Measurements from ENCODE around the gene AFAP1.

AFAP1 gene

DNA sequence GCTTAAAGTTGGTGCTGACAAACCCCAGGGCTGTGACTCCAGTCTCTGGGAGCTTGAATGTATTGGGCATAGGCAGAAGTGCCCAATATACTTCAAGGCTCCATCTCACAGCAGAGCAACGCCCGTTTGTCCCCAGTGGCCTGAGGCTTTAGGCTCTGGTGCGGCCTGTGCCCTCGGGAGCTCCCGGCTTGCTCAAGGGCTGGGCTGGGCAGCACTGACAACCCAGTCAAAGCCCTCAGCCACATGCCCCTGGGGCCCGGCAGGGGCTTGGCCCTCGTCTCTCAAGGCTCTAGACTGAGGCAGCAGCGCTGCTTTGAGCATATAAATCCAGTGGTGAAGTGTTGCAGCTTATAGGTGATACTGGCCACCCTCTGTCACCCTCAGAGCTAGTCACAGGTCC lies 203.7 kb downstream of the AFAP1 start:
- H3K9me3 ChIP-seq (ENCODE audit: control extremely low read depth in 1 of 5, control insufficient read depth in 4 of 5, insufficient read depth in 2 of 5, low read depth in 1 of 5, low read length in 4 of 5), result peaks cover 0 to 4% (median 0%) of the 10 kb centered on the region in 5 experiments
- ChIA-PET POLR2A (interaction anchor here (0.6 kb wide), 2 partner anchors 13 to 155 kb away, joined by 3 read pairs; no protein-coding TSS in a partner anchor), CTCF (no interaction called here)
- 87% methylated on average over 5 of the region's 8 CpGs for WGBS (ENCODE audit: insufficient coverage)
- no peak overlapping the region for H3K27ac ChIP-seq (ENCODE audit: insufficient read depth in 1 of 2, low read depth in 1 of 2, low read length in 2 of 2, poor library complexity in 1 of 2, severe bottlenecking in 2 of 2)
- DNase-seq, result no peak
- H3K27me3 ChIP-seq (replicated peaks in 2 of 5; ENCODE audit: control insufficient read depth in 4 of 5, insufficient read depth in 5 of 5, low read length in 4 of 5), result peaks cover 0 to 34% (median 3%) of the 10 kb centered on the region in 5 experiments
- H3K36me3 ChIP-seq (ENCODE audit: control insufficient read depth in 4 of 4, insufficient read depth in 4 of 4, low read length in 3 of 4), result no peaks in the 10 kb centered on the region
- no peak overlapping the region for H3K4me3 ChIP-seq (ENCODE audit: control insufficient read depth in 1 of 7, extremely low read depth in 1 of 7, insufficient read depth in 4 of 7, low read depth in 2 of 7, low read length in 6 of 7)
- no peaks in the 10 kb centered on the region for H3K4me1 ChIP-seq (ENCODE audit: control extremely low read depth in 1 of 4, control insufficient read depth in 4 of 4, insufficient read depth in 4 of 4, low read length in 3 of 4)

DNA sequence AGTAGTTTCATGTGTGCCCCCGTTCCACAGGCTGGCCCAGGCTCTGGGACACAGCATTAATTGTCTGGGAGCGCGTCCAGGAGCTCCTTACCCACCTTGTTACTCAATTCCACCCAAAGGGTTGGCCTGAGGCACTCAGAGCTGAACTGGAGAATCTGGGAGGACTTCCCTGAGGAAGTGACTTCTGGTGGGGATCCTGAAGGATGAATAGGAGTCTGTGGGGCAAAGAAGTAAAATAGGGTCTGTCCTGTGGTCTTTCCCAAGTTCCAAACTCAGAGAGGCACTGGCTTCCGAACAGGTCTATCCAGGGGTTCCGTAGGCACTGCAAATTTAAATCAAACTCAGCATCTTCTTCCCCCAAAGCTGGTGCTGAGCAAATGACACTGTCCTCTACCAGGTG lies 204.3 kb downstream of the AFAP1 start:
- no peaks in the 10 kb centered on the region for H3K36me3 ChIP-seq (ENCODE audit: control insufficient read depth in 4 of 4, insufficient read depth in 4 of 4, low read length in 3 of 4)
- ChIA-PET POLR2A (interaction anchor here (0.6 kb wide), 1 partner anchor 14 kb away, joined by 3 read pairs; no protein-coding TSS in a partner anchor), CTCF (no interaction called here)
- 94% methylated on average over 2 of the region's 5 CpGs for WGBS (ENCODE audit: insufficient coverage)
- no peak overlapping the region for H3K27ac ChIP-seq (ENCODE audit: insufficient read depth in 1 of 2, low read depth in 1 of 2, low read length in 2 of 2, poor library complexity in 1 of 2, severe bottlenecking in 2 of 2)
- no peak overlapping the region for H3K4me3 ChIP-seq (ENCODE audit: control insufficient read depth in 1 of 7, extremely low read depth in 1 of 7, insufficient read depth in 4 of 7, low read depth in 2 of 7, low read length in 6 of 7)
- no peak for DNase-seq
- H3K27me3 ChIP-seq (replicated peaks in 2 of 5; ENCODE audit: control insufficient read depth in 4 of 5, insufficient read depth in 5 of 5, low read length in 4 of 5), result peaks cover 0 to 33% (median 4%) of the 10 kb centered on the region in 5 experiments
- H3K4me1 ChIP-seq (ENCODE audit: control extremely low read depth in 1 of 4, control insufficient read depth in 4 of 4, insufficient read depth in 4 of 4, low read length in 3 of 4), result no peaks in the 10 kb centered on the region
- peaks cover 0 to 4% (median 0%) of the 10 kb centered on the region in 5 experiments for H3K9me3 ChIP-seq (ENCODE audit: control extremely low read depth in 1 of 5, control insufficient read depth in 4 of 5, insufficient read depth in 2 of 5, low read depth in 1 of 5, low read length in 4 of 5)

- Histone ChIP-seq H3K4me3 (ENCODE audit: control insufficient read depth in 1 of 7, extremely low read depth in 1 of 7, insufficient read depth in 4 of 7, low read depth in 2 of 7, low read length in 6 of 7) (no peak overlapping the region), H3K4me1 (ENCODE audit: control extremely low read depth in 1 of 4, control insufficient read depth in 4 of 4, insufficient read depth in 4 of 4, low read length in 3 of 4) (no peaks in the 10 kb centered on the region), H3K36me3 (ENCODE audit: control insufficient read depth in 4 of 4, insufficient read depth in 4 of 4, low read length in 3 of 4) (no peaks in the 10 kb centered on the region), H3K27me3 (replicated peaks in 2 of 5; ENCODE audit: control insufficient read depth in 4 of 5, insufficient read depth in 5 of 5, low read length in 4 of 5) (peaks cover 0 to 38% (median 4%) of the 10 kb centered on the region in 5 experiments), H3K27ac (ENCODE audit: insufficient read depth in 1 of 2, low read depth in 1 of 2, low read length in 2 of 2, poor library complexity in 1 of 2, severe bottlenecking in 2 of 2) (no peak overlapping the region), H3K9me3 (ENCODE audit: control extremely low read depth in 1 of 5, control insufficient read depth in 4 of 5, insufficient read depth in 2 of 5, low read depth in 1 of 5, low read length in 4 of 5) (peaks cover 0 to 4% (median 0%) of the 10 kb centered on the region in 5 experiments)
- no peak for DNase-seq
- ChIA-PET POLR2A (no interaction called here), CTCF (no interaction called here)
- 81% methylated on average over 11 of the region's 20 CpGs for WGBS (ENCODE audit: insufficient coverage)
Measured at GRCh38 chr4:7734651-7735260, 204.9 kb downstream of the AFAP1 start.

DNA sequence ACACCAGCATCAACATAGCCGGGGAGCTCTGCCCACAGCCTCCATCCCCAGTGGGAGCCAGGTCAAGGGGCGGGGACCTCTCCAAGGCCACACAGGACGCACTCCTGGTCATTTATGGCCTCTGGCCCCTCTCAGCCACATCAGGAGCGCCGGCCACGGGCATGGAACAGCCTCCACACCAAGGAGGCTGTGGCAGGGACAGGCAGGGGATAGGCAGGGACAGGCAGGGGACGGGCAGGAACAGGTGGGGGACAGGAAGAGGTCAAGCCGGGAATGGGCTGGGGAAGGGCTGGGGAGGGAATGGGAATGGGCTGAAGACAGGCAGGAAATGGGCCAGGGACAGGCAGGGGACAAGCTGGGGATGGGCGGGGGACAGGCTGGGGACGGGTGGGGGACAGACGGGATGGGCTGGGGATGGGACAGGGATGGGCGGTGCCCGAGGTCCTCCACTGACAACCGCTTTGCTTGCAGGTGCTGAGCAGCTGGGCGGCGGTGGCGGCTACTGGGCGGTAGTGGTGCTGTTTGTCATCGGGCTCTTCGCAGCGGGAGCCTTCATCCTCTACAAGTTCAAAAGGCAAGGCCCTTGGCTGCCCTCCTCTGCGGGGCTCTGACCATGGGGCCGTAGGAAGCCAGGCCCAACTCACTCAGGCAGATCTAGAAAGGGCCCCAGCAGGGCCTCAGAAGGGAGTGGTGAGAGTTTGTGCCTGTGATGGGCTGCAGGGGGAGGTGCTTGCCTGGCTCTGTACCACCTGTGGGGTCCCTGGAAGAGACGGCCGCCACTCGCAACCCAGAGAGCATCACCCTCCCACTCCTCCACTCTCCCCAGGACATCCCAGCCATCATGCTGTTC lies 205.6 kb downstream of the AFAP1 start:
- Histone ChIP-seq H3K9me3 (ENCODE audit: control extremely low read depth in 1 of 5, control insufficient read depth in 4 of 5, insufficient read depth in 2 of 5, low read depth in 1 of 5, low read length in 4 of 5) (peaks cover 0 to 4% (median 0%) of the 10 kb centered on the region in 5 experiments), H3K4me3 (ENCODE audit: control insufficient read depth in 1 of 7, extremely low read depth in 1 of 7, insufficient read depth in 4 of 7, low read depth in 2 of 7, low read length in 6 of 7) (no peak overlapping the region), H3K27ac (ENCODE audit: insufficient read depth in 1 of 2, low read depth in 1 of 2, low read length in 2 of 2, poor library complexity in 1 of 2, severe bottlenecking in 2 of 2) (no peak overlapping the region), H3K27me3 (replicated peaks in 2 of 5; ENCODE audit: control insufficient read depth in 4 of 5, insufficient read depth in 5 of 5, low read length in 4 of 5) (peaks cover 0 to 38% (median 4%) of the 10 kb centered on the region in 5 experiments), H3K36me3 (ENCODE audit: control insufficient read depth in 4 of 4, insufficient read depth in 4 of 4, low read length in 3 of 4) (no peaks in the 10 kb centered on the region), H3K4me1 (ENCODE audit: control extremely low read depth in 1 of 4, control insufficient read depth in 4 of 4, insufficient read depth in 4 of 4, low read length in 3 of 4) (no peaks in the 10 kb centered on the region)
- ChIA-PET CTCF (no interaction called here), POLR2A (no interaction called here)
- no peak for DNase-seq
- WGBS (ENCODE audit: insufficient coverage), result 64% methylated on average over 24 of the region's 26 CpGs

GRCh38 chr4:7733201-7733600 lies 206.5 kb downstream of the AFAP1 start:
- 91% methylated on average over 16 of the region's 17 CpGs for WGBS (ENCODE audit: insufficient coverage)
- CTCF ChIA-PET, result no interaction called here

DNA sequence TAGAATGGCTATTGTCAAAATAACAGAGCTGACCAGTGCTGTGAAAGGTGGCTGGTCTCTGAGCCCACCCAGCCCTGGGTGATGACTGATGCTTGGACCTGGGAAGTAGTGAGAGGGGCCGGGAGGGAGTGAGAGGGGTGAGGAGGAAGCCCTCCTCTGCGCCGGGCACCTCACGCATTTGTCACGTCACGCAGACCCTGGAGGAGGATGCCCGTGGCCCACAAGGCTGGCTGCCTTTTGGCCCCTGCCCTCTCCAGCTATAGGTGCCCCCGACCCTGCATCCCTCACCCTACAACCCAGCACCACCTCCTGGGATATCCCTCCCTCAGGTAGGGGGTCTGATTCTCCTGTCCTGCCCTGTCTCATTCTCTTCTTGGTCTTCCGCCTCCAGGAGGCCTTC lies 207.4 kb downstream of the AFAP1 start:
- H3K27me3 ChIP-seq (replicated peaks in 2 of 5; ENCODE audit: control insufficient read depth in 4 of 5, insufficient read depth in 5 of 5, low read length in 4 of 5), result peaks cover 0 to 41% (median 4%) of the 10 kb centered on the region in 5 experiments
- POLR2A ChIA-PET, result no interaction called here
- 89% methylated on average over 7 of the region's 9 CpGs for WGBS (ENCODE audit: insufficient coverage)

More at GRCh38 chr4:7733201-7733600, 206.5 kb downstream of the AFAP1 start:
- Histone ChIP-seq H3K4me1 (ENCODE audit: control extremely low read depth in 1 of 4, control insufficient read depth in 4 of 4, insufficient read depth in 4 of 4, low read length in 3 of 4) (no peaks in the 10 kb centered on the region), H3K4me3 (ENCODE audit: control insufficient read depth in 1 of 7, extremely low read depth in 1 of 7, insufficient read depth in 4 of 7, low read depth in 2 of 7, low read length in 6 of 7) (no peak overlapping the region), H3K9me3 (ENCODE audit: control extremely low read depth in 1 of 5, control insufficient read depth in 4 of 5, insufficient read depth in 2 of 5, low read depth in 1 of 5, low read length in 4 of 5) (peaks cover 0 to 4% (median 0%) of the 10 kb centered on the region in 5 experiments), H3K36me3 (ENCODE audit: control insufficient read depth in 4 of 4, insufficient read depth in 4 of 4, low read length in 3 of 4) (no peaks in the 10 kb centered on the region), H3K27ac (ENCODE audit: insufficient read depth in 1 of 2, low read depth in 1 of 2, low read length in 2 of 2, poor library complexity in 1 of 2, severe bottlenecking in 2 of 2) (no peak overlapping the region), H3K27me3 (replicated peaks in 2 of 5; ENCODE audit: control insufficient read depth in 4 of 5, insufficient read depth in 5 of 5, low read length in 4 of 5) (peaks cover 0 to 38% (median 4%) of the 10 kb centered on the region in 5 experiments)
- POLR2A ChIA-PET, result no interaction called here
- DNase-seq, result no peak

DNA sequence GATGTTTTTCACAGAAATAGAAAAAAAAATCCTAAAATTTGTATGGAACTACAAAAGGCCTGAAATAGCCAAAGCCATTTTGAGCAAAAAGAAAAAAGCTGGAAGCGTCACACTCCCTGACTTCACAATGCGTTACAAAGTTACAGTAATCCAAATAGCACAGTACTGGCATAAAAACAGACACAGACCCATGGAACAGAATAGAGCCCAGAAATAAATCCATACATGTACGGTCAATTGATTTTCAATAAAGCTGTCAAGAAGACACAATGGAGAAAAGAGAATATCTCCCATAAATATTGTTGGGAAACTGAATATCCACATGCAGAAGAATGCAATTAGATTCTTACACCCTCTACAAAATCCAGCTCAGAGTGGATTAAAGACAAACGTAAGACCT lies 208.2 kb downstream of the AFAP1 start:
- H3K27ac ChIP-seq (ENCODE audit: insufficient read depth in 1 of 2, low read depth in 1 of 2, low read length in 2 of 2, poor library complexity in 1 of 2, severe bottlenecking in 2 of 2), result no peak overlapping the region
- WGBS (ENCODE audit: insufficient coverage), result no CpG with 5 or more reads among the region's 4 CpGs
- H3K9me3 ChIP-seq (ENCODE audit: control extremely low read depth in 1 of 5, control insufficient read depth in 4 of 5, insufficient read depth in 2 of 5, low read depth in 1 of 5, low read length in 4 of 5), result no peaks in the 10 kb centered on the region
- no peak for DNase-seq
- no peak overlapping the region for H3K4me3 ChIP-seq (ENCODE audit: control insufficient read depth in 1 of 7, extremely low read depth in 1 of 7, insufficient read depth in 4 of 7, low read depth in 2 of 7, low read length in 6 of 7)
- no peaks in the 10 kb centered on the region for H3K36me3 ChIP-seq (ENCODE audit: control insufficient read depth in 4 of 4, insufficient read depth in 4 of 4, low read length in 3 of 4)
- CTCF ChIA-PET, result no interaction called here
- H3K4me1 ChIP-seq (ENCODE audit: control extremely low read depth in 1 of 4, control insufficient read depth in 4 of 4, insufficient read depth in 4 of 4, low read length in 3 of 4), result no peaks in the 10 kb centered on the region
- H3K27me3 ChIP-seq (replicated peaks in 2 of 5; ENCODE audit: control insufficient read depth in 4 of 5, insufficient read depth in 5 of 5, low read length in 4 of 5), result peaks cover 0 to 38% (median 4%) of the 10 kb centered on the region in 5 experiments
- POLR2A ChIA-PET, result no interaction called here

More for the DNA sequence above, 207.4 kb downstream of the AFAP1 start:
- H3K36me3 ChIP-seq (ENCODE audit: control insufficient read depth in 4 of 4, insufficient read depth in 4 of 4, low read length in 3 of 4), result no peaks in the 10 kb centered on the region
- H3K4me1 ChIP-seq (ENCODE audit: control extremely low read depth in 1 of 4, control insufficient read depth in 4 of 4, insufficient read depth in 4 of 4, low read length in 3 of 4), result no peaks in the 10 kb centered on the region
- CTCF ChIA-PET, result no interaction called here
- no peaks in the 10 kb centered on the region for H3K9me3 ChIP-seq (ENCODE audit: control extremely low read depth in 1 of 5, control insufficient read depth in 4 of 5, insufficient read depth in 2 of 5, low read depth in 1 of 5, low read length in 4 of 5)
- DNase-seq, result no peak
- H3K4me3 ChIP-seq (ENCODE audit: control insufficient read depth in 1 of 7, extremely low read depth in 1 of 7, insufficient read depth in 4 of 7, low read depth in 2 of 7, low read length in 6 of 7), result no peak overlapping the region
- H3K27ac ChIP-seq (ENCODE audit: insufficient read depth in 1 of 2, low read depth in 1 of 2, low read length in 2 of 2, poor library complexity in 1 of 2, severe bottlenecking in 2 of 2), result no peak overlapping the region
